ENCODE results near the gene SHC1. TPM values are rescaled to one million over a fixed set of nuclear protein-coding genes. Genes with fewer than 3 reads are reported as not detected.

SHC1 gene, protein sequence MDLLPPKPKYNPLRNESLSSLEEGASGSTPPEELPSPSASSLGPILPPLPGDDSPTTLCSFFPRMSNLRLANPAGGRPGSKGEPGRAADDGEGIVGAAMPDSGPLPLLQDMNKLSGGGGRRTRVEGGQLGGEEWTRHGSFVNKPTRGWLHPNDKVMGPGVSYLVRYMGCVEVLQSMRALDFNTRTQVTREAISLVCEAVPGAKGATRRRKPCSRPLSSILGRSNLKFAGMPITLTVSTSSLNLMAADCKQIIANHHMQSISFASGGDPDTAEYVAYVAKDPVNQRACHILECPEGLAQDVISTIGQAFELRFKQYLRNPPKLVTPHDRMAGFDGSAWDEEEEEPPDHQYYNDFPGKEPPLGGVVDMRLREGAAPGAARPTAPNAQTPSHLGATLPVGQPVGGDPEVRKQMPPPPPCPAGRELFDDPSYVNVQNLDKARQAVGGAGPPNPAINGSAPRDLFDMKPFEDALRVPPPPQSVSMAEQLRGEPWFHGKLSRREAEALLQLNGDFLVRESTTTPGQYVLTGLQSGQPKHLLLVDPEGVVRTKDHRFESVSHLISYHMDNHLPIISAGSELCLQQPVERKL
- 10 to 100 TPM; 85.0 to 97.2 TPM for total RNA-seq

DNA sequence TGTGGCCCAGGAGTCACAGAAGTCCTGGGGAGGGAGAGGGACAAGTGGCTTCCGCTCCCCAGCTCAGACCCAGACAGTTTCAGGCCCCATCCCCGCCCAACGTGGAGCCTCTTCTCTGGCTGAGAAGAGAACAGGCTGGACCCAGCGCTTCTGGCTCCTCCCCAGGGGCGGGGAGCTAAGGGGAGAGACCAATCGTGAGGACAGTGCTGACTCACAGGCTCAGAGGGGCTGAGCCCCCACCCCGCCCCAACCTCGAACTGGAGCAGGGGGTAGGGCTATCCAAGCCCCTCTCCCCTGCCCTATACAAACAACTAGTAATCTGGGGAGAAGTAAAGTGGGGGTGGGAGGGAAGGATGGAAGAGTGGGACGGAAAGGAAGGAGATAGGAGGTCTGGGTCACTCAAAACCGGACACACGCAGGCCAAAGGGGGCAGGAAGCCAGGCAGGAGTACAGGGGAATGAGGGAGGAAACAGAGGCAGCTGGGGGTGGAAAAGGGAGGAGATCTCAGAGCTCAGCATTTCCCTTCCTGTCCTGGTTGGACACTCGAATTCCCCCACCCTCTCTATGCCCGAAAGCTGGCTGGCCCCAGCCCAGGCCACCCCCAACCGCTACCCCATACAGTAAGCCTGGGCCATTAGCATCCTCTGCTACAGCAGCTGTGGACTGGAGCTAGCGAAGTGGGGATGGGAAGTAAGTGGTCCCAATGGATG, at the start of gene SHC1:
Gene SHC1, minus strand, starts transcription at position 117 of the 710 bp plus-strand sequence. CDS start 221 bp downstream, outside the sequence.
- no peaks in the 10 kb centered on the region for H3K9me3 ChIP-seq
- TF ChIP-seq POLR2A (IDR thresholded peaks at IDR 0.05) (peak; percentile 98), POLR2AphosphoS5 (IDR thresholded peaks at IDR 0.05) (peak; percentile 96)
- TF ChIP-seq, protein P1, sequence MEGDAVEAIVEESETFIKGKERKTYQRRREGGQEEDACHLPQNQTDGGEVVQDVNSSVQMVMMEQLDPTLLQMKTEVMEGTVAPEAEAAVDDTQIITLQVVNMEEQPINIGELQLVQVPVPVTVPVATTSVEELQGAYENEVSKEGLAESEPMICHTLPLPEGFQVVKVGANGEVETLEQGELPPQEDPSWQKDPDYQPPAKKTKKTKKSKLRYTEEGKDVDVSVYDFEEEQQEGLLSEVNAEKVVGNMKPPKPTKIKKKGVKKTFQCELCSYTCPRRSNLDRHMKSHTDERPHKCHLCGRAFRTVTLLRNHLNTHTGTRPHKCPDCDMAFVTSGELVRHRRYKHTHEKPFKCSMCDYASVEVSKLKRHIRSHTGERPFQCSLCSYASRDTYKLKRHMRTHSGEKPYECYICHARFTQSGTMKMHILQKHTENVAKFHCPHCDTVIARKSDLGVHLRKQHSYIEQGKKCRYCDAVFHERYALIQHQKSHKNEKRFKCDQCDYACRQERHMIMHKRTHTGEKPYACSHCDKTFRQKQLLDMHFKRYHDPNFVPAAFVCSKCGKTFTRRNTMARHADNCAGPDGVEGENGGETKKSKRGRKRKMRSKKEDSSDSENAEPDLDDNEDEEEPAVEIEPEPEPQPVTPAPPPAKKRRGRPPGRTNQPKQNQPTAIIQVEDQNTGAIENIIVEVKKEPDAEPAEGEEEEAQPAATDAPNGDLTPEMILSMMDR (IDR thresholded peaks at IDR 0.05) = peak in 1 of 4 experiments; percentile 4
- peaks cover 0 to 5% of the 10 kb centered on the region in 2 donors for H3K36me3 ChIP-seq
- intact Hi-C loops (cut with DNase I) = no loop called here
- peak within 1 kb of the TSS; percentile 98 to 99 for H3K27ac ChIP-seq
- peak; percentile 94 for DNase-seq (ENCODE audit: low spot score)
- 7% methylated on average over 15 of the region's 15 CpGs for whole genome bisulfite sequencing
- peak within 1 kb of the TSS; percentile 6 to 33 for H3K4me3 ChIP-seq
- H3K4me1 ChIP-seq (replicated peaks) = peaks cover 14% of the 10 kb centered on the region
- no peaks in the 10 kb centered on the region for H3K27me3 ChIP-seq (replicated peaks; ENCODE audit: insufficient read depth)

DNA sequence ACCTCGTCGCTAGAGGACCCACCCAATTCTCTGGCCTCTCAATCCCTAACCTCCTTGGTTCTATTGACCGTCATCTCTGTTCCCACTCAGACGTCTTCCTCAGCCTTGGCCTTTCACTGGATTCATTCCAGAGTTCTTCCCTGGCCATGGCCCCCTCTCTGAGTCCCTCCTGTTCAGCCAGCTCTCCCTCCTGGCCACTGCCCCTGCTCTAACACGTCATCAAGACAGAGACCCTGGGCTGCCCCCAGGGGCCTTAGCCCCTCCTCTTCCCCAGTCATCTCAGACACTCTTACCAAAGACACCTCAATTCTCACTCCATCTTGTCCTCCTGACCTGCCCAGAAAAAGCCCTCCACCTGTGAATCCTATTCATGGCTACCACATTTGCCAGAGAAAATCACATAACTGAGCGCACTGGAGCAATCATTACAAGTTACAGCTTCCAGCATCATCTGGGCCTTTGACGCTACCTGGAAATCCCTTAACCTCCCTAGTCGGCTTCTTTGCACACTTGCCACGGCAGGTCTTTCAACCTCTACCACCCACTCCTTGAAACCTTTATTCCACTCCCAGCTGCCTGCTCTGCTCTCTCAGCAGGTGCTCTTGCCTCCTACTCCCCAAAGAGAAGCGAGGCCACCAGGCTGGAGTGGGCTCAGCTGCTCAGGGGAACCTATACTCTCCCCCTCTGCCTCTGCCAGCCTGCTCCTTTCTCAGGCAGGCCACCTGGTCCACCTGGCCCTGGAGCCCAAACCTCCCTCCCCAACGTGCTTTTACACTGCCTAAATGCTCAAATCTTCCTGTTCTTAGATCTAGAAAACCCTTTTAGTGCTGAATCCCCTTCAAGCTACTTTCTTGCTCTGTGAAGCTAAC, 49.1 kb upstream of the SHC1 start:
- intact Hi-C loops (cut with DNase I) = no loop called here
- H3K4me1 ChIP-seq (replicated peaks) = peaks cover 14% of the 10 kb centered on the region
- TF ChIP-seq POLR2AphosphoS5 (IDR thresholded peaks at IDR 0.05) = no peak
- TF ChIP-seq POLR2A (IDR thresholded peaks at IDR 0.05) = no peak
- TF ChIP-seq, protein P1 (IDR thresholded peaks at IDR 0.05) = no peak
- no peak overlapping the region for H3K4me3 ChIP-seq
- H3K9me3 ChIP-seq = no peaks in the 10 kb centered on the region
- H3K27ac ChIP-seq = no peak overlapping the region
- DNase-seq (ENCODE audit: low spot score) = no peak
- H3K36me3 ChIP-seq = peaks cover 5 to 10% of the 10 kb centered on the region in 2 donors
- WGBS = 77% methylated on average over 11 of the region's 11 CpGs
- H3K27me3 ChIP-seq (replicated peaks; ENCODE audit: insufficient read depth) = no peaks in the 10 kb centered on the region

DNA sequence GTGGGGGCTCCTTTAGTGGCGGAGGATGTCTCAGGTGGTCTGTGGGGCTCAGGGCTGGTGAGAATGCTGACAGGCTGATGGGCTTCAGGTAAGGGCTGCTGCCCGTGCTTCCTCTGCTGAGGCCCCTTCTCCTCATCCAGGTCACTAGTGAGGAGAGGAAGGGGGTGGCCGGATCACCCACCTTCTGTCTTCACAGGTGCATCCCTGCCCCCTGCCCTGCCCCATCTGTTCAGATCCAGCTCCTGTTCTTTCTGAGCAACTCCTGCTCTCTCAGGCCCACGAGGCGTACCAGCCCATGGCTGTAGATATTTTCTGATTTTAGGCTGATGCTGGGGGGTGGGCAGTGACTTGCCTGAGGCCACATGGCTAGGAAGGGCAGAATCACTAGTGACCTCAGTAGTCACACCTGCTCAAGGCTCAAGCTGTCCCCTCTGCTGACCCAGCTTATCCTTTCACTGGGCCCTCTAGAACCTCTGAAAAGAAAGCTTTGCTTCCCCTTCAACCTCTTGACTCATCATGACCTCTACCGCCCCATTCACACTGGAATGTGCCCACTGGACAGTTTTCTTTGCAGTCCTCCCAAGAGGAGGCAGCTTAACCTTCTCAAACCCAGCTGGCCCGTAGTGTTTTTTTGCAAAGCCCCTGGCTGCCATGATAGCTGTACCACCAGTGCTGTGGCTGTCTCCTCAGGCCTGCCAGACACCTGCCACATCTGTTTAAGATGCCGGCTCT, 48.2 kb upstream of the SHC1 start:
- H3K27me3 ChIP-seq (replicated peaks; ENCODE audit: insufficient read depth) = no peaks in the 10 kb centered on the region
- H3K27ac ChIP-seq = peak overlapping the region in 1 of 2 donors; percentile 80
- intact Hi-C loops (cut with DNase I) = no loop called here
- TF ChIP-seq POLR2A (IDR thresholded peaks at IDR 0.05) = no peak
- TF ChIP-seq, protein P1 (IDR thresholded peaks at IDR 0.05) = no peak
- TF ChIP-seq POLR2AphosphoS5 (IDR thresholded peaks at IDR 0.05) = no peak
- peaks cover 14% of the 10 kb centered on the region for H3K4me1 ChIP-seq (replicated peaks)
- no peaks in the 10 kb centered on the region for H3K9me3 ChIP-seq
- H3K4me3 ChIP-seq = no peak overlapping the region
- no peak for DNase-seq (ENCODE audit: low spot score)
- peaks cover 7 to 14% of the 10 kb centered on the region in 2 donors for H3K36me3 ChIP-seq
- 87% methylated on average over 8 of the region's 8 CpGs for WGBS

DNA sequence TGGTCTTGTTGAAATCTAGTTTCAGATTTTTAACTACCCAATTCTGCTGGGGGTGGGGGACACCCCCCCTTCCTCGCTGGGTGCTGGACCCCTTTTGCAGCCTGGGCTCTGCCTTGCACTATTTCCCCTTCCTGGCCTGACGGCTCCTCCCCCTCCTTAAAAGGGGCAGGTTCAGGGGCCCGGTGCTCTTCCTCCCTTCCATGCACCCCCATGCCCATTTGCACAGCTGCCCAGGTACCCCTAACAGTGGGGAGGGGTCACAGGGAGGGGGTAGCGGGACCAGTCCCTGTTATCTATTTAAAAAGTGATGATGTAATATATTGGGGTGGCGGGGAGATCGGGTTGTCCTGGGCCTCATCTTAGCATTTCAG, 47.4 kb upstream of the SHC1 start:
- intact Hi-C loops (cut with DNase I) = loop anchor here (1.0 kb wide), 1 partner anchor 56 kb away; no protein-coding TSS in a partner anchor
- TF ChIP-seq, protein P1 (IDR thresholded peaks at IDR 0.05) = no peak
- TF ChIP-seq POLR2A (IDR thresholded peaks at IDR 0.05) (no peak), POLR2AphosphoS5 (IDR thresholded peaks at IDR 0.05) (no peak)
- Histone ChIP-seq H3K4me3 (peak overlapping the region in 1 of 2 donors; percentile 26), H3K27me3 (replicated peaks; ENCODE audit: insufficient read depth) (no peaks in the 10 kb centered on the region), H3K36me3 (peaks cover 7 to 14% of the 10 kb centered on the region in 2 donors), H3K9me3 (no peaks in the 10 kb centered on the region), H3K27ac (peak overlapping the region; percentile 80 to 87), H3K4me1 (replicated peaks) (peaks cover 14% of the 10 kb centered on the region)
- 55% methylated on average over 6 of the region's 6 CpGs for WGBS
- DNase-seq (ENCODE audit: low spot score) = no peak

All from prostate gland (tissue), 2 donors.